Germinal center (tissue), 1 donor: Measurements from ENCODE around the gene SLC9A5.

Experiments
- DNase-seq: peaks from one replicate; pipeline ENCODE4 v3.0.0; 2012; ENCODE audit warnings: mixed read lengths, low spot score

The SLC9A5 gene

DNA sequence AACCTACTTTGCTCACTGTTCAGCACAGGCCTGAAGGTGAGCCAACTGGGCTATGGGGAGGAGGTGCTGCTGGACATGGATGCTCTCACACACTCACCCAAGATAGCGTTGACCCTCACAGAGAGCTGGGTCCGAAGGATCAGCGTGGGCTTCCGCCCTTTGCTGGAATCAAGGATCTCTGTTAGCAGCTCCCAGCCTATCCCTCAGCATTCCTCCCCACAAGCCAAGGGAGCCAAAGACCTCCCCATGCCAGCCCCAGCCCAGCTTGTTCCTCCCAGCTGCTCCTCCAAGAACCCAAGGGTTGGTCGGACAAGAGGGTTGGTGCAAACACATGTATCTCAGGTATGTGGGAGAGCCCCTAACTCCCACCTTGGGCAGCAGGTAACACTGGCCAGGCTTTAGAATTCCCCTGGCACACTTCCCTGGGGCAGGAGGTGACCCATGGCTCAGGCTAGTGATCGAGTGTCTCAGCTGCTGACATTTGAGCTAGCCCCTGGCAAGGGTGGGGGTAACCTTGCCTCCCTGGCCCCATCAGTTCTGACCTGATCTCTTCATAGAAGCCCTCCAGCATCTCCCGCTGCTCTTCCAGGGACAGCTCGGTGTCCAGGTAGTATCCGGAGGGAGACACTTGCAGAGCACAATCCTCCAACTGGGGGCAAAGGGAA lies 9.8 kb upstream of the SLC9A5 start:
- no peak for DNase-seq

DNA sequence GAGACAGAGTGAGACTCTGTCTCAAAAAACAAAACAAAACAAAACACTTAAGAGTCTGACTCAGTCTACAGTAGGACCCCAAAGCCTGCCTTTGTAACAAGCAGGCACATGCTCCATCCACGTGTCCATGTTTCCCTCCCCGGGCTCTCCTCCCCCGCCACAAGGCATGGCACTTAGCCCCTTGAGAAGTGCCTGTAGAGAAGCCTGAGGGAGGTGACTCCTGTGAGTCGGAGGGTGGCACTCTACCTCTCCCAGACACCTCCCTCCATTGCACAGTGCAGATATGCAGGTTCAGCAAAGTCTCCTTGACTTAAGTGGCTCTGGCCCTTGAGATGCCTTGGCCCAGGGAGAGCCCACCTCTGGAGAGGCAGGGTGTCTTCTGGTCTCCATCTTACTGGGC lies 8.3 kb upstream of the SLC9A5 start:
- no peak for DNase-seq

GRCh38 chr16:67241008-67241900 lies 7.5 kb upstream of the SLC9A5 start:
- no peak for DNase-seq

- no peak for DNase-seq
Observed at GRCh38 chr16:67242138-67242730, 6.5 kb upstream of the SLC9A5 start.

DNA sequence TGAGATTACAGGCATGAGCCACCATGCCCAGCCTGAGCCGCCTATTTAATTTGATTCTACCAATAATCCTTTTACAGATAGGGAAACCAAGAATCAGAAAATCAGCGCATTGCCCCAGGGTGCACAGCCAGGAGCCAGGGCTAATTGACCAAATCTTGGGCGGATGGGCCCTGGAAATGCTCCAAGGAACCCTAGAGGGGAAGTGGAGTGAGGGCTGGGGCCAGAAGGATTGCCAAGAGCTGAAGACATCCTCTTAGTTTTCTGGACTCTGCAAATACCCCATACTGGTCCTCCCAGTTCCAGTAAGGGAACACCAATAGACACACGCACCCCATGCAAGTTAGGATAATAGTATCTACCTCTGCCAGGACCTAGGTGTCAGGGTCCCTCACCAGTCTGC lies 5.3 kb upstream of the SLC9A5 start:
- no peak for DNase-seq

- peak; percentile 85 for DNase-seq
Observed at GRCh38 chr16:67244387-67245185, 4.2 kb upstream of the SLC9A5 start.

- no peak for DNase-seq
Observed at GRCh38 chr16:67245186-67245585, 3.6 kb upstream of the SLC9A5 start.

- no peak for DNase-seq
Observed at GRCh38 chr16:67245674-67246080, 3.1 kb upstream of the SLC9A5 start.

DNA sequence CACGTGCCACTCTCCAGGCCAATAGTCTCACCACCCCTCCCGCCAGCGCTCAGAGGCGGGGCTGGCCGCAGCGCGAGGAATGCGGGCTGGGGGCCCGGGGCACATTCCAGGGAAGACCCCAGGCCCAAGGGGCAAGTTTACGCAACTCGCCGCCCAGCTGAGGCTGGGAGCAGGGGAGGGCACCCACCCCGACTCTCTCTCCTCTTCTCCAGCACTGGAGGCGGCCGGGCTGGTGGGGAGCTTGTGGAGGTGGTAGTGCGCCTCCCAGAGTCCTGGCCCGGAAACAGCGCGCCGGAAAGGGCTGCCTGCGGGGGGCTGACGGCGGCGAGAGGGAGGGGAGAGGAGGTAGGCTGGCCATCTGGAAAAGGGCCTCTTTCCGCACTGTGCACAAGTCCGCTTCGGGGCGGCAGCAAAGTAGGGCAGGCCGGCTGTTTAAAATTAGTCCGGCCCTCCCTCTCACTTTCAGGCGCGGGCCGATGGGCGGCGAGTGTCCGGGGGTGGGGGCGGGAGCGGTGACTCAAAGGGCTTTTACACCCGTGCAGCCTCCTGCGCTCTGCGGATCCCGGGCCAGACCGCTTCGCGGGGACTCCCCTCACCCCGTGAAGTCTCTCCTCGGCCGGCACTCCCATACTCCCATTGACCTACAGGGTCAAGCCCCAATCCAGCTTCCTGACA lies 2.6 kb upstream of the SLC9A5 start:
- peak; percentile 53 for DNase-seq

GRCh38 chr16:67246756-67247191 lies 2.0 kb upstream of the SLC9A5 start:
- DNase-seq: peak; percentile 51

- peak; percentile 96 for DNase-seq
Observed at GRCh38 chr16:67247192-67248072, 1.3 kb upstream of the SLC9A5 start, which contains the start of gene FHOD1. TSS of gene FHOD1 (minus strand) at chr16:67247481. CDS start at chr16:67247410, 71 bp downstream.

GRCh38 chr16:67248073-67248400 lies 742 bp upstream of the SLC9A5 start:
- DNase-seq: no peak

DNA sequence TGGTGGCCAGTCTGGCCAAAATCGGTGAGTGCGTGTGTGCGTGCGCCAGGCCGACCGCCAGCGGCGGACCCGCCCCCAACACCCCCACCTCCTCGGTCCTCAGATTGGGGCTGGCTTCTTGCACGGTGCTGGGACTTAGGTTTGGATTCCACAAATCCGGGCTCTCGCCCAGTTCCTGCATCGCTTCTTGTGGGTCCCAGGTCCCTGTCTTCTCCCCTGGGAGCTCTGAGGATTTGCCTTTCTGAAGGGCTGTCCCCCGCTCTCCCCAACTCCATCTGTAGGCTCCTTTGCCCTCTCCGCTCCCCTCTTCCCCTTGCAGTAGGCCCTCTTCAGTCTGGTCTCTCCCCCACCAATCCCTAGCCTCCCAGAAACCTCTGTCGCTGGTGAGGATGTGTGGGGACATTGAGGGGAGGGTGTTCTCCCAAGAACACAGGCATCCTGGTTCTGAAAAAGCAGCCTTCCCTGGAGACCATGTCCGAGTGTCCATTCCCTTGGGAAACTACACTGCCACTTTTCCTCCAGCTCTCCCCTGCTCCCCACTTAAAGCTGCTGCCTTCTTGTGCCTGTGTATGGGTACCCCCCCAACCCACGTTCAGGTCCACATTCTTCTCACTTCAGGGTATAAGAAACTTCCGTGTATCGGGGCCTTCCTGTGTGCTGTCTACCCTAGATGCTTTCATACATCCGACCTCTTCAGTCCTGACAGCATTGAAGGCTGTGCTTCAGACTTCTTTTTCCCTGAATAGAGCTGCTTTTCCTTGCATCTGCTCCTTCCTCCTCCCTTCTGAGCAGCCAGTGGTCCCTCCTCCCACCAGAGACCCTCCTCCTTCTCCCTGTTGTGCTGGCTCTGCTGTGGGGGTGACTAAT lies 632 bp downstream of the SLC9A5 start:
- no peak for DNase-seq

- no peak for DNase-seq
Observed at GRCh38 chr16:67250045-67250327, 1.2 kb downstream of the SLC9A5 start.

DNA sequence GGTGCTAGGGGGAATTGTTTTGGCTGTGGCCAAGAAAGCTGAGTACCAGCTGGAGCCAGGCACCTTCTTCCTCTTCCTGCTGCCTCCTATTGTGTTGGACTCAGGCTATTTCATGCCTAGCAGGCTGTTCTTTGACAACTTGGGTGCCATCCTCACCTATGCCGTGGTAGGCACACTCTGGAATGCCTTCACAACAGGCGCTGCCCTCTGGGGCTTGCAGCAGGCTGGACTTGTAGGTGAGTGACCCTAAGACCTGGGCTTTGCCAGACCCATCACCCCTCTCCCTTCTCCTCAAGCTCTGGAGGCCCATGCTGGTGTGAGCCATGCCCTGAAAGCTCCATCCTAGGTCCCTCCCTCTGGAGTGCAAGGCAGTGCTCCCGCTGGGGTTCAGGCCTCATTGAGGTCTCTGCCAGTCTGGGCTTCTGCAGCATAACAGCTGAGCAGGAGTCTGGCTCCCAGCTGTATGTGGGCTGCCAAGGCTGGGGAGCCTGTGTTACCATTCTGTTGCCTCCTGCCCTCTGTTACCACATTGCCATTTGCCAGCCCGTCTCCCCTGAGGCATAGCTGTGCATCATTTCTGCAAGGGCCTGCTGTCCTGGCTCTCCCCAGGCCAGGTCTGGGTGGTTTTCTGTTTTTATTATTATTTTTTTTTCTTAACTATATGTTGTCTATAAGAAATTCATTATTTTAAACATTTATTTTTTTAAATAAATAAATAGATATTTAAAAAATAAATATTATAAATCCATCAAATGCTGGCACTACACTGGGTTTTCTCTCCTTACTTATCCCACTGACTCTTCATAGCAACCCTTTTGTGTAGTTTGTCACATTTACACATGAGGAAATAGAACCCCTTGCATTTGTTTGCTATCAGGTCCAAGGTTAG lies 4.1 kb downstream of the SLC9A5 start:
- DNase-seq: no peak

- DNase-seq: no peak
Observed at GRCh38 chr16:67254801-67255552, 6.2 kb downstream of the SLC9A5 start.

GRCh38 chr16:67255553-67256221 lies 6.9 kb downstream of the SLC9A5 start:
- no peak for DNase-seq
